ENCODE results near the gene ORM2.
"Not testable (repeated sequence)": the region's sequence is repeated elsewhere in the genome, so short reads cannot be mapped to it uniquely, and the experiment has no call there.

- not testable (repeated sequence) for TF ChIP-seq CTCF, POLR2A (IDR thresholded peaks at IDR 0.05)
Measured at GRCh38 chr9:114328357-114328820, 1.3 kb upstream of the ORM2 start.
